ENCODE results near the gene SDCCAG8. TPM values are rescaled to one million over a fixed set of nuclear protein-coding genes. Genes with fewer than 3 reads are reported as not detected.

The SDCCAG8 gene
- total and polyA plus RNA-seq, 2 of the 8 experiments (the other 6 are each of a cell fraction or from before 2014, with no cell fraction given), result 15.6 to 21.0 TPM

- Histone ChIP-seq H3K79me2 (ENCODE audit: control insufficient read depth in 1 of 2, insufficient read depth in 2 of 2, low read length in 2 of 2) (peaks cover 0 to 97% of the 10 kb centered on the region in 2 experiments; a peak in 3 of 4 replicates), H3K36me3 (ENCODE audit: control insufficient read depth in 2 of 4, insufficient read depth in 4 of 4, low read length in 3 of 4) (peaks cover 0 to 28% (median 8%) of the 10 kb centered on the region in 4 experiments; a peak in 3 of 8 replicates), H3K23ac (ENCODE audit: insufficient read length) (no peak overlapping the region), H3K4me2 (ENCODE audit: insufficient read depth in 1 of 2, low read depth in 2 of 2, low read length in 2 of 2) (no peak overlapping the region), H3K27me3 (replicated peaks in 1 of 4; ENCODE audit: control insufficient read depth in 3 of 4, extremely low read depth in 1 of 4, insufficient read depth in 3 of 4, low read length in 3 of 4) (no peaks in the 10 kb centered on the region), H3K4me1 (replicated peaks in 1 of 4; ENCODE audit: control insufficient read depth in 3 of 4, insufficient read depth in 4 of 4, low read length in 3 of 4) (peaks cover 0 to 6% (median 0%) of the 10 kb centered on the region in 4 experiments; a peak in 2 of 7 replicates), H2AFZ (ENCODE audit: low read length) (no peak overlapping the region), H3K79me1 (ENCODE audit: low read depth, low read length) (no peaks in the 10 kb centered on the region; the same call in 1 of the 2 replicates), H2BK15ac (ENCODE audit: low read length) (no peak overlapping the region), H4K91ac (replicated peaks; ENCODE audit: insufficient read length, low read length) (no peak overlapping the region), H4K8ac (ENCODE audit: extremely low read depth, insufficient read depth, low read length) (no peak overlapping the region), H4K5ac (ENCODE audit: insufficient read length, low read depth, low read length) (no peak overlapping the region), H3K9ac (replicated peaks in 1 of 4; ENCODE audit: extremely low read depth in 1 of 4, low read depth in 3 of 4, low read length in 3 of 4) (no peak overlapping the region), H2BK12ac (ENCODE audit: low read depth, low read length) (no peak overlapping the region), H3K4me3 (ENCODE audit: extremely low read depth in 1 of 4, insufficient read depth in 2 of 4, low read depth in 3 of 4, low read length in 4 of 4) (no peak overlapping the region), H2BK20ac (ENCODE audit: low read length) (no peak overlapping the region), H4K20me1 (replicated peaks in 1 of 2; ENCODE audit: control insufficient read depth in 1 of 2, insufficient read depth in 2 of 2, low read length in 2 of 2) (peaks cover 0 to 1% of the 10 kb centered on the region in 2 experiments), H3K14ac (ENCODE audit: insufficient read length) (no peak overlapping the region), H3K23me2 (ENCODE audit: low read depth, low read length) (no peaks in the 10 kb centered on the region), H3K56ac (replicated peaks; ENCODE audit: insufficient read length, low read depth, low read length) (no peak overlapping the region), H2AK5ac (ENCODE audit: low read depth, low read length) (no peak overlapping the region), H3K9me3 (ENCODE audit: insufficient read depth in 2 of 2, low read depth in 1 of 2, low read length in 1 of 2) (peaks cover 7 to 16% of the 10 kb centered on the region in 2 experiments; a peak in 3 of 4 replicates), H3K18ac (ENCODE audit: extremely low read depth, low read length) (no peak overlapping the region), H3K27ac (ENCODE audit: low read depth, low read length) (no peak overlapping the region), H3K4ac (replicated peaks; ENCODE audit: insufficient read length, low read depth, low read length) (no peak overlapping the region), H2BK5ac (ENCODE audit: low read depth, low read length) (no peak overlapping the region), H2BK120ac (replicated peaks; ENCODE audit: low read depth, low read length) (no peak overlapping the region)
- WGBS, 2 experiments (ENCODE audit: extremely low coverage in 1 of 2, insufficient coverage in 1 of 2, insufficient read length in 1 of 2, insufficient replicate concordance in 2 of 2, low coverage in 1 of 2, low lambda C conversion rate in 2 of 2, missing lambda C conversion rate in 1 of 2), result 81% methylated on average over 2 of the region's 2 CpGs; no CpG with 5 or more reads in 1 of the 2 experiments
- no peak for DNase-seq (ENCODE audit: low read depth in 1 of 2, low spot score in 2 of 2)
- TF ChIP-seq KDM1A (IDR thresholded peaks at IDR 0.05; ENCODE audit: borderline replicate concordance, low read length) (no peak), BCL11A (IDR thresholded peaks at IDR 0.05; ENCODE audit: low read depth in 2 of 2, low read length in 2 of 2) (no peak), RNF2 (IDR thresholded peaks at IDR 0.05; ENCODE audit: borderline replicate concordance, low read depth, low read length, missing control alignments, poor library complexity, severe bottlenecking) (no peak), TAF1 (IDR thresholded peaks at IDR 0.05; ENCODE audit: low read depth, low read length) (no peak), JUND (IDR thresholded peaks at IDR 0.05; ENCODE audit: low read length) (no peak), TBP (IDR thresholded peaks at IDR 0.05; ENCODE audit: low read depth, low read length) (no peak), BACH1 (IDR thresholded peaks at IDR 0.05; ENCODE audit: low read length) (no peak)
- CTCF ChIA-PET (ENCODE audit: partially characterized antibody), result interaction anchor here (0.6 to 1.7 kb wide), 6 partner anchors 9 to 260 kb away, joined by 3 to 5 read pairs (median 3); no protein-coding TSS in a partner anchor
- POLR2A ChIA-PET (ENCODE audit: partially characterized antibody), result interaction anchor here (1.2 kb wide), 1 partner anchor 19 kb away, joined by 3 read pairs; no protein-coding TSS in a partner anchor
- FAIRE-seq, result no peak
These were observed 21.9 kb upstream of the SDCCAG8 start for GRCh38 chr1:243233908-243234307.

Data from H1 (cell line).